Endothelial cell of umbilical vein (primary cell): ENCODE measurements around the gene POLE2. TPM values are rescaled to one million over a fixed set of nuclear protein-coding genes. Genes with fewer than 3 reads are reported as not detected.

Experiments
- BruUV-seq: library from RNA; stranded (reverse); fragments of 400-500 nt; replicated peaks from 2 replicates; lab custom pipeline; 2021; lab: Mats Ljungman, UMichigan
- CTCF ChIA-PET: fragments of 300-600, 350-600 bp; sonication (Branson Sonifier 250); formaldehyde crosslinking; loops from one replicate; lab custom pipeline; 2021; ENCODE audit warnings: antibody characterized with exemption, inconsistent platforms; lab: Charles Lee
- POLR2A ChIA-PET: fragments of 300-600, 350-600 bp; sonication (Branson Sonifier 250); formaldehyde crosslinking; loops from one replicate; lab custom pipeline; 2021; ENCODE audit warnings: antibody characterized with exemption, inconsistent platforms; lab: Charles Lee
- DNase-seq: peaks from one replicate; pipeline ENCODE4 v3.0.0-alpha.2; 2011; ENCODE audit warnings: low read depth, low spot score
- FAIRE-seq: peaks from 2 replicates; lab custom pipeline; 2011; peaks lifted over from hg19 to GRCh38; lab: Jason Lieb, UNC
- H2AFZ ChIP-seq: 2 replicates; pipeline ENCODE4 v1.6.0; 2012; ENCODE audit warnings: low read depth, low read length, control low read depth, inconsistent platforms
- H3K27ac ChIP-seq: 2 replicates; pipeline ENCODE4 v1.5.1; 2011; ENCODE audit warnings: low read depth, mild to moderate bottlenecking, control low read depth, low read length, moderate library complexity; ENCODE audit not compliant: insufficient read depth
- H3K27me3 ChIP-seq, 2 experiments: 2 replicates each; pipeline versions ENCODE4 v1.6.0 to v1.6.1; 2011; ENCODE audit warnings: low read length in 2 of 2, mixed read lengths in 1 of 2; ENCODE audit not compliant: control insufficient read depth in 2 of 2, insufficient read depth in 2 of 2
- H3K36me3 ChIP-seq, 2 experiments: 2 replicates in 1 of 2; 3 replicates in 1 of 2; pipeline ENCODE4 v1.5.1; 2011; ENCODE audit warnings: low read length in 2 of 2, mild to moderate bottlenecking in 1 of 2, moderate library complexity in 1 of 2; ENCODE audit not compliant: control insufficient read depth in 2 of 2, insufficient read depth in 2 of 2; ENCODE audit errors: extremely low read depth in 1 of 2
- H3K4me1 ChIP-seq: 3 replicates; pipeline ENCODE4 v1.5.1; 2011; ENCODE audit warnings: mild to moderate bottlenecking, low read length; ENCODE audit not compliant: control insufficient read depth, insufficient read depth; ENCODE audit errors: extremely low read depth
- H3K4me2 ChIP-seq: 2 replicates; pipeline ENCODE4 v1.6.1; 2011; ENCODE audit warnings: low read length, control low read depth, mixed read lengths; ENCODE audit not compliant: insufficient read depth
- H3K4me3 ChIP-seq, 3 experiments: fragments of 200-600 bp in 1 of 3; sonication (generic), shearing (Covaris generic) in 1 of 3; replicated peaks in 1 of 3; 2 replicates each; pipeline ENCODE4 v1.5.1; 2011 to 2016; ENCODE audit warnings: control low read depth in 3 of 3, low read length in 3 of 3, mild to moderate bottlenecking in 2 of 3, inconsistent platforms in 1 of 3, low read depth in 1 of 3, moderate library complexity in 1 of 3; ENCODE audit not compliant: insufficient read depth in 1 of 3
- H3K79me2 ChIP-seq: 2 replicates; pipeline ENCODE4 v1.6.0; 2012; ENCODE audit warnings: low read length, inconsistent platforms; ENCODE audit not compliant: control insufficient read depth, insufficient read depth
- H3K9ac ChIP-seq: replicated peaks from 2 replicates; pipeline ENCODE3; 2011; ENCODE audit warnings: low read length, control low read depth; ENCODE audit not compliant: insufficient read depth; ENCODE audit errors: extremely low read depth
- H3K9me1 ChIP-seq: replicated peaks from 3 replicates; pipeline ENCODE4 v1.6.0; 2011; ENCODE audit warnings: mild to moderate bottlenecking, low read length; ENCODE audit not compliant: control insufficient read depth, insufficient read depth; ENCODE audit errors: extremely low read depth
- H3K9me3 ChIP-seq: replicated peaks from 2 replicates; pipeline ENCODE4 v1.5.1; 2012; ENCODE audit warnings: low read length, inconsistent platforms; ENCODE audit not compliant: control insufficient read depth, insufficient read depth
- H4K20me1 ChIP-seq: replicated peaks from 2 replicates; pipeline ENCODE3; 2011; ENCODE audit warnings: mild to moderate bottlenecking, low read length; ENCODE audit not compliant: control insufficient read depth, insufficient read depth; ENCODE audit errors: extremely low read depth
- GATA2 ChIP-seq: IDR thresholded peaks from 2 replicates; pipeline ENCODE4 v1.7.0; 2011; ENCODE audit warnings: low read depth, mild to moderate bottlenecking, moderate library complexity, mixed read lengths, low read length; ENCODE audit not compliant: insufficient read length, insufficient read depth
- JUN ChIP-seq: IDR thresholded peaks from 2 replicates; pipeline ENCODE4 v1.6.1; 2011; ENCODE audit warnings: borderline replicate concordance, low read depth; ENCODE audit not compliant: insufficient read length, insufficient read depth
- MYC ChIP-seq: IDR thresholded peaks from one replicate; pipeline ENCODE4 v1.6.1; 2011; ENCODE audit warnings: mild to moderate bottlenecking, low read depth, low read length
- POLR2A ChIP-seq: IDR thresholded peaks from 2 replicates; pipeline ENCODE4 v1.6.1; 2012; ENCODE audit warnings: low read depth, mild to moderate bottlenecking, control low read depth, low read length
- POLR2AphosphoS5 ChIP-seq: IDR thresholded peaks from 2 replicates; pipeline ENCODE4 v1.6.1; 2012; ENCODE audit warnings: low read depth, mild to moderate bottlenecking, control low read depth, low read length, moderate library complexity; ENCODE audit not compliant: insufficient read depth
- dilution Hi-C: fragments of 300-500 bp; cut with MboI; formaldehyde crosslinking; loops from one replicate; pipeline ENCODE4 v1.15.0; 2019; ENCODE audit warnings: low sequenced_read_pairs; ENCODE audit not compliant: extremely low pct_ligation_motif_present
- intact Hi-C: fragments of 100-400 bp; cut with micrococcal nuclease; formaldehyde crosslinking; loops from one replicate; pipeline ENCODE4 v1.10.0; 2022
- polyA plus RNA-seq, 4 experiments: library from polyadenylated mRNA; depleted of rRNA in 3 of 4; stranded (reverse) in 3 of 4; unstranded in 1 of 4; fragments of >200 nt; gene quantifications; 2 replicates each; pipeline versions ENCODE4 v1.2.1 to v1.2.3, GENCODE V29; 2011 to 2012; ENCODE audit warnings: missing spikeins in 1 of 4
- total RNA-seq: library from RNA; stranded (reverse); gene quantifications from 2 replicates; pipeline ENCODE4 v1.2.3, GENCODE V29; 2021

POLE2 gene
- total and polyA plus RNA-seq, 2 donors (not counting 3 experiments of a cell fraction or from before 2014, with no cell fraction given) = 12.5 to 16.4 TPM

- no peaks in the 10 kb centered on the region for H3K79me2 ChIP-seq
- no peaks in the 10 kb centered on the region for H3K36me3 ChIP-seq
- no peak overlapping the region for H2AFZ ChIP-seq
- no peaks in the 10 kb centered on the region for H4K20me1 ChIP-seq
- H3K27me3 ChIP-seq = no peaks in the 10 kb centered on the region
- dilution Hi-C loops = no loop called here
- no peak for TF ChIP-seq POLR2AphosphoS5
- no peak for TF ChIP-seq JUN
- TF ChIP-seq GATA2 = no peak
- intact Hi-C loops = no loop called here
- DNase-seq (no peak), FAIRE-seq (no peak)
- no peak overlapping the region for H3K4me3 ChIP-seq
- no peaks in the 10 kb centered on the region for H3K9me1 ChIP-seq
- no peak overlapping the region for H3K4me2 ChIP-seq
- no peak overlapping the region for H3K27ac ChIP-seq
- H3K9ac ChIP-seq = no peak overlapping the region
- ChIA-PET CTCF (no interaction called here), POLR2A (no interaction called here)
- no peaks in the 10 kb centered on the region for H3K4me1 ChIP-seq
- no peaks in the 10 kb centered on the region for H3K9me3 ChIP-seq
- no TSS peak for BruUV-seq
These were observed 45.8 kb upstream of the POLE2 start for GRCh38 chr14:49733836-49734235.

DNA sequence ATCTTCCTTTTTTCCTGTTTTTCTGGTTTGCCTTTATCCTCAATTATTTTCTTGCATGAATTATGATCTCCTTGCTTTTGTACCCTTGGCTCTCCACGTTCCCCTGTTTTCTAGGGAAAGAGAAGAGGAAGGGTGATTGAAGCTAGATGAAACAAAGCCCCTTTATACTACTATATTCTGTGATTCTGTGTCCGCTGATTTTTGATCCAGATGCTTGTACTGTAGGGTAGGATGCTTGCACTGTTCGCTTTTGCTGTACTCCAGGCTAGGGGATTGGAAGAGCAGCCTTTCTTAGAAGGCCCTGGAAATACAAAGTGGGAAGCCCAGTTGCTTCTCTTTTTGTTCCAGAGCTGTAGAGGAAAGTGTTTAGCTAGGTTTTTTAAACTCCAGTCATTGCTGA is 44.9 kb upstream of the POLE2 start:
- Histone ChIP-seq H3K4me2 (no peak overlapping the region), H3K36me3 (no peaks in the 10 kb centered on the region), H4K20me1 (no peaks in the 10 kb centered on the region), H3K9ac (no peak overlapping the region), H3K79me2 (no peaks in the 10 kb centered on the region), H2AFZ (no peak overlapping the region), H3K4me3 (no peak overlapping the region), H3K27me3 (no peaks in the 10 kb centered on the region), H3K9me1 (no peaks in the 10 kb centered on the region), H3K9me3 (no peaks in the 10 kb centered on the region), H3K4me1 (no peaks in the 10 kb centered on the region), H3K27ac (no peak overlapping the region)
- TF ChIP-seq MYC = no peak
- TF ChIP-seq GATA2 = no peak
- TF ChIP-seq POLR2A = no peak
- ChIA-PET POLR2A (no interaction called here), CTCF (no interaction called here)
- dilution Hi-C loops (no loop called here), intact Hi-C loops (no loop called here)
- no peak for DNase-seq
- no TSS peak for BruUV-seq
- FAIRE-seq = no peak
